Fibroblast of skin of right quadriceps (primary cell): ENCODE results near the gene GALT.
A peak's percentile ranks its signal among the peaks of the same experiment; 100 is the strongest.

ENCODE experiments used
- DNase-seq: peaks from one replicate; pipeline ENCODE4 v3.0.0-alpha.2; 2013

GALT gene

GRCh38 chr9:34646211-34647083 is at the start of gene GALT:
GALT (plus strand) TSS chr9:34646675; CDS start chr9:34646705, 30 bp downstream.
- DNase-seq, result peak; percentile 83

GRCh38 chr9:34599546-34599945 is 46.9 kb upstream of the GALT start:
- DNase-seq, result no peak

- no peak for DNase-seq
Measured at GRCh38 chr9:34600908-34601307, 45.6 kb upstream of the GALT start.

GRCh38 chr9:34601937-34602573 is 44.4 kb upstream of the GALT start:
- no peak for DNase-seq

- DNase-seq, result peak; percentile 61
Measured at GRCh38 chr9:34603610-34604231, 42.8 kb upstream of the GALT start.

GRCh38 chr9:34606190-34606589 is 40.3 kb upstream of the GALT start:
- no peak for DNase-seq

- no peak for DNase-seq
Measured at GRCh38 chr9:34606905-34607304, 39.6 kb upstream of the GALT start.

- DNase-seq, result no peak
Measured at GRCh38 chr9:34607331-34607730, 39.1 kb upstream of the GALT start.

GRCh38 chr9:34610434-34611206 is 35.9 kb upstream of the GALT start:
- DNase-seq, result no peak

GRCh38 chr9:34611251-34611810 is 35.1 kb upstream of the GALT start:
- no peak for DNase-seq

GRCh38 chr9:34611811-34612787 is 34.4 kb upstream of the GALT start, which contains the start of gene RPP25L:
RPP25L (minus strand) TSS chr9:34612097; CDS start chr9:34611296, 801 bp downstream.
- peak; percentile 82 for DNase-seq

GRCh38 chr9:34612788-34613390 is 33.6 kb upstream of the GALT start:
- peak; percentile 60 for DNase-seq

- DNase-seq, result no peak
Measured at GRCh38 chr9:34615132-34615531, 31.3 kb upstream of the GALT start.

GRCh38 chr9:34620061-34620994 is 26.1 kb upstream of the GALT start, which contains the start of gene DCTN3:
DCTN3 (minus strand) TSS chr9:34620495; CDS start chr9:34620464, 31 bp downstream.
- peak; percentile 93 for DNase-seq

GRCh38 chr9:34623374-34624235 is 22.9 kb upstream of the GALT start:
- DNase-seq, result no peak

- no peak for DNase-seq
Measured at GRCh38 chr9:34624475-34625185, 21.8 kb upstream of the GALT start.

- DNase-seq, result no peak
Measured at GRCh38 chr9:34625186-34625486, 21.3 kb upstream of the GALT start.
